ENCODE results near the gene CD2BP2. TPM values are rescaled to one million over a fixed set of nuclear protein-coding genes. Genes with fewer than 3 reads are reported as not detected.
"Not testable (repeated sequence)": the region's sequence is repeated elsewhere in the genome, so short reads cannot be mapped to it uniquely, and the experiment has no call there.

The CD2BP2 gene
- total RNA-seq, 1 experiment from 2014 or later: 30.0 TPM

- H3K9me3 ChIP-seq (ENCODE audit: low read length); POLR2A ChIA-PET (ENCODE audit: unreplicated experiment); H3K79me2 ChIP-seq (ENCODE audit: low read length); H3K27me3 ChIP-seq (ENCODE audit: low read length); H3K36me3 ChIP-seq (ENCODE audit: low read depth, low read length); intact Hi-C loops (cut with micrococcal nuclease); H2AFZ ChIP-seq (ENCODE audit: low read length); ATAC-seq; H4K20me1 ChIP-seq (ENCODE audit: low read length); CTCF ChIA-PET; H3K4me1 ChIP-seq (ENCODE audit: insufficient read depth, low read length); H3K4me2 ChIP-seq (ENCODE audit: low read length); H3F3A ChIP-seq (ENCODE audit: low read length, unreplicated experiment); H3K9ac ChIP-seq (ENCODE audit: low read length); DNase-seq; BruUV-seq (replicated peaks); H3K4me3 ChIP-seq (ENCODE audit: low read length); H3K9me2 ChIP-seq (replicated peaks; ENCODE audit: low read length); H3K27ac ChIP-seq (ENCODE audit: low read length): not testable (repeated sequence)
Observed at GRCh38 chr16:30310937-30311336, 44.2 kb downstream of the CD2BP2 start.

- CTCF ChIA-PET: not testable (repeated sequence)
Observed at GRCh38 chr16:30309255-30309654, 45.9 kb downstream of the CD2BP2 start.

More at GRCh38 chr16:30309255-30309654, 45.9 kb downstream of the CD2BP2 start:
- H3K27ac ChIP-seq (ENCODE audit: low read length); BruUV-seq (replicated peaks); H3K4me2 ChIP-seq (ENCODE audit: low read length); H2AFZ ChIP-seq (ENCODE audit: low read length); H3K9me3 ChIP-seq (ENCODE audit: low read length); H3K9me2 ChIP-seq (replicated peaks; ENCODE audit: low read length); H3K4me3 ChIP-seq (ENCODE audit: low read length); H3K4me1 ChIP-seq (ENCODE audit: insufficient read depth, low read length); H3K9ac ChIP-seq (ENCODE audit: low read length); DNase-seq; H4K20me1 ChIP-seq (ENCODE audit: low read length); H3F3A ChIP-seq (ENCODE audit: low read length, unreplicated experiment); intact Hi-C loops (cut with micrococcal nuclease); H3K36me3 ChIP-seq (ENCODE audit: low read depth, low read length); H3K79me2 ChIP-seq (ENCODE audit: low read length); POLR2A ChIA-PET (ENCODE audit: unreplicated experiment); ATAC-seq; H3K27me3 ChIP-seq (ENCODE audit: low read length): not testable (repeated sequence)

Other genes with a start within 250 kb of the CD2BP2 start
- gene GDPD3, start 241.8 kb downstream of the CD2BP2 start, total RNA-seq (2014; rRNA removed): 2.2 and 3.4 TPM in 2 replicates
- 31.4 and 34.4 TPM in 2 replicates for gene MAPK3, start 232.1 kb downstream of the CD2BP2 start, total RNA-seq (2014; rRNA removed)
- 8.4 and 10.3 TPM in 2 replicates for gene CORO1A, start 171.7 kb downstream of the CD2BP2 start, total RNA-seq (2014; rRNA removed)
- gene BOLA2B, start 161.6 kb downstream of the CD2BP2 start, total RNA-seq (2014; rRNA removed): 143 and 162 TPM in 2 replicates
- gene SLX1A, start 161.4 kb downstream of the CD2BP2 start, total RNA-seq (2014; rRNA removed): 83.4 and 91.9 TPM in 2 replicates
- 8.5 and 14.6 TPM in 2 replicates for gene SULT1A3, start 156.1 kb downstream of the CD2BP2 start, total RNA-seq (2014; rRNA removed)
- 0.29 and 4.3 TPM in 2 replicates for gene NPIPB13, start 106.8 kb downstream of the CD2BP2 start, total RNA-seq (2014; rRNA removed)
- 36.0 and 52.4 TPM in 2 replicates for gene TBC1D10B, start 15.2 kb upstream of the CD2BP2 start, total RNA-seq (2014; rRNA removed)
- gene MYL11, start 19.5 kb upstream of the CD2BP2 start, total RNA-seq (2014; rRNA removed): not detected in 2 replicates
- 0.55 TPM in 1 of 2 replicates, not detected in the other for gene SEPTIN1, start 27.3 kb upstream of the CD2BP2 start, total RNA-seq (2014; rRNA removed)
- gene ZNF48, start 40.1 kb upstream of the CD2BP2 start, total RNA-seq (2014; rRNA removed): 8.9 and 14.2 TPM in 2 replicates
- gene ZNF771, start 52.3 kb upstream of the CD2BP2 start, total RNA-seq (2014; rRNA removed): 3.6 and 4.3 TPM in 2 replicates
- gene DCTPP1, start 74.7 kb upstream of the CD2BP2 start, total RNA-seq (2014; rRNA removed): 63.1 and 64.1 TPM in 2 replicates
- 8.4 and 16.8 TPM in 2 replicates for gene SEPHS2, start 90.6 kb upstream of the CD2BP2 start, total RNA-seq (2014; rRNA removed)
- gene ITGAL, start 117.4 kb upstream of the CD2BP2 start, total RNA-seq (2014; rRNA removed): not detected in 2 replicates
- gene ZNF768, start 171.3 kb upstream of the CD2BP2 start, total RNA-seq (2014; rRNA removed): 31.2 and 46.7 TPM in 2 replicates
- gene ZNF747, start 179.6 kb upstream of the CD2BP2 start, total RNA-seq (2014; rRNA removed): 7.9 and 8.9 TPM in 2 replicates
- 8.1 and 12.8 TPM in 2 replicates for gene ZNF764, start 203.1 kb upstream of the CD2BP2 start, total RNA-seq (2014; rRNA removed)
- gene ZNF688, start 216.4 kb upstream of the CD2BP2 start, total RNA-seq (2014; rRNA removed): 5.5 and 14.3 TPM in 2 replicates
- gene ZNF785, start 230.4 kb upstream of the CD2BP2 start, total RNA-seq (2014; rRNA removed): 4.9 and 5.0 TPM in 2 replicates

All from PC-3 (cell line).